Lower lobe of right lung (tissue), 2 donors: Measurements from ENCODE around the gene ATRN. TPM values are rescaled to one million over a fixed set of nuclear protein-coding genes. Genes with fewer than 3 reads are reported as not detected.
"Not testable (repeated sequence)": the region's sequence is repeated elsewhere in the genome, so short reads cannot be mapped to it uniquely, and the experiment has no call there.

Experiments
- ATAC-seq, 2 donors: fragments of 200-7000 bp; cut with Tn5 transposase; one replicate each; pipeline ENCODE4 v1.9.1; 2020 to 2022; ENCODE audit warnings: mild to moderate bottlenecking in 2 of 2, moderate library complexity in 2 of 2
- DNase-seq: peaks from one replicate; pipeline ENCODE4 v3.0.0-alpha.2; 2020
- H3K27ac ChIP-seq: fragments of 200-600 bp; one replicate; pipeline ENCODE4 v1.8.0; 2022
- H3K27me3 ChIP-seq: fragments of 200-600 bp; one replicate; pipeline ENCODE4 v1.8.0; 2022; ENCODE audit warnings: low read depth
- H3K36me3 ChIP-seq: fragments of 200-600 bp; one replicate; pipeline ENCODE4 v1.8.0; 2022; ENCODE audit warnings: mild to moderate bottlenecking
- H3K4me1 ChIP-seq: fragments of 200-600 bp; one replicate; pipeline ENCODE4 v1.8.0; 2022
- H3K4me3 ChIP-seq: fragments of 200-600 bp; one replicate; pipeline ENCODE4 v1.8.0; 2022; ENCODE audit warnings: mild to moderate bottlenecking
- H3K9me3 ChIP-seq: fragments of 200-600 bp; one replicate; pipeline ENCODE4 v1.8.0; 2022
- intact Hi-C: fragments of 100-400 bp; cut with DNase I; formaldehyde crosslinking; loops from one replicate; pipeline ENCODE4 v1.11.0; 2022
- total RNA-seq: library from RNA; stranded (reverse); fragmentation: NEBNext Ultra II Directional; extraction: Animal tissue kit (Norgen Biotek cat#: 25700); gene quantifications from one replicate; pipeline ENCODE4 v1.2.1, GENCODE V29; 2021
- TF ChIP-seq, protein P1 (sequence below): fragments of 200-600 bp; IDR thresholded peaks from one replicate; pipeline ENCODE4 v1.8.0; 2022; ENCODE audit warnings: antibody characterized with exemption, mild to moderate bottlenecking
- donor health status: DM: no; HTN: yes; CAD: no; lungs with severe emphysema.

ATRN gene
- total RNA-seq, 1 donor from 2014 or later = 29.2 TPM

DNA sequence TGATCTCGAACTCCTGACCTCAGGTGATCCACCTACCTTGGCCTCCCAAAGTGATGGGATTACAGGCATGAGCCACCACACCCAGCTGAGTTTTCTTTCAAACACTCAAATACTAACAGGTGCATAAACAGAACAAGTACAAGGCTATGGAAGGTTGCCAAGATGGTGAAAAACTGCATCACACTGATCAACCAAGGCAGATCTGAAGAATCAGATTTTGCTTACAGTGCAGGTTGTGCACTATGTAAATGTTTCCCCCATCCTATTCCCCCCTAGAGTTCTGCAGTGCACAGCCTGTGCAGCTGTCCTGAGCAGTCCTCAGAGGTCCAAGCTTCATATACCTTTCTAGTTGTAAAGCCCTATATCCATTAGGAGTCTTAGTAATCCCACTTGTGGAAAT, 119.3 kb downstream of the ATRN start:
- no peaks in the 10 kb centered on the region for H3K9me3 ChIP-seq
- TF ChIP-seq, protein P1, sequence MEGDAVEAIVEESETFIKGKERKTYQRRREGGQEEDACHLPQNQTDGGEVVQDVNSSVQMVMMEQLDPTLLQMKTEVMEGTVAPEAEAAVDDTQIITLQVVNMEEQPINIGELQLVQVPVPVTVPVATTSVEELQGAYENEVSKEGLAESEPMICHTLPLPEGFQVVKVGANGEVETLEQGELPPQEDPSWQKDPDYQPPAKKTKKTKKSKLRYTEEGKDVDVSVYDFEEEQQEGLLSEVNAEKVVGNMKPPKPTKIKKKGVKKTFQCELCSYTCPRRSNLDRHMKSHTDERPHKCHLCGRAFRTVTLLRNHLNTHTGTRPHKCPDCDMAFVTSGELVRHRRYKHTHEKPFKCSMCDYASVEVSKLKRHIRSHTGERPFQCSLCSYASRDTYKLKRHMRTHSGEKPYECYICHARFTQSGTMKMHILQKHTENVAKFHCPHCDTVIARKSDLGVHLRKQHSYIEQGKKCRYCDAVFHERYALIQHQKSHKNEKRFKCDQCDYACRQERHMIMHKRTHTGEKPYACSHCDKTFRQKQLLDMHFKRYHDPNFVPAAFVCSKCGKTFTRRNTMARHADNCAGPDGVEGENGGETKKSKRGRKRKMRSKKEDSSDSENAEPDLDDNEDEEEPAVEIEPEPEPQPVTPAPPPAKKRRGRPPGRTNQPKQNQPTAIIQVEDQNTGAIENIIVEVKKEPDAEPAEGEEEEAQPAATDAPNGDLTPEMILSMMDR = no peak
- ATAC-seq (no peak), DNase-seq (no peak)
- intact Hi-C loops = no loop called here
- no peak overlapping the region for H3K27ac ChIP-seq
- H3K27me3 ChIP-seq = no peaks in the 10 kb centered on the region
- H3K36me3 ChIP-seq = peaks cover 56% of the 10 kb centered on the region
- no peaks in the 10 kb centered on the region for H3K4me1 ChIP-seq
- no peak overlapping the region for H3K4me3 ChIP-seq

DNA sequence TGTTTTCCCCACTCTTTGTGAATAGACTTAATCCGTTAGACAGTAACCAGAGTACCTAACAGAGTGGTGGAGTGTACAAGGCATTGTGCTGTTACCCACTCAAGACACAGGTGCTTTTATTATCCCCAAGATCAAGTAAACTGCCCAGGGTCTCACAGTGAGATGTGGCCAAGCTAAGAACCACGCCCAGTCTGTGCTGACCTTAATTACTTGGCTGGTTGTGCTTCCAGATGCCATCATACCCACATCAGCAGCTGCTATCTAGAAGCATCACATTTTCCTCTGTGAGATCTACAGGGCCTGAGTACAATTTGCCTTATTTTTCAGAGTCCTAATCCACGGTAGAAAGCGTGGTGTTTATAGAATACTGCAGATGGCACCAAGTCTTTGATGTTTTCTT, 122.1 kb downstream of the ATRN start:
- Histone ChIP-seq H3K4me3 (no peak overlapping the region), H3K27me3 (no peaks in the 10 kb centered on the region), H3K36me3 (peaks cover 62% of the 10 kb centered on the region), H3K4me1 (peaks cover 4% of the 10 kb centered on the region), H3K27ac (no peak overlapping the region), H3K9me3 (no peaks in the 10 kb centered on the region)
- TF ChIP-seq, protein P1 = no peak
- no peak for DNase-seq
- no peak for ATAC-seq
- intact Hi-C loops = no loop called here

DNA sequence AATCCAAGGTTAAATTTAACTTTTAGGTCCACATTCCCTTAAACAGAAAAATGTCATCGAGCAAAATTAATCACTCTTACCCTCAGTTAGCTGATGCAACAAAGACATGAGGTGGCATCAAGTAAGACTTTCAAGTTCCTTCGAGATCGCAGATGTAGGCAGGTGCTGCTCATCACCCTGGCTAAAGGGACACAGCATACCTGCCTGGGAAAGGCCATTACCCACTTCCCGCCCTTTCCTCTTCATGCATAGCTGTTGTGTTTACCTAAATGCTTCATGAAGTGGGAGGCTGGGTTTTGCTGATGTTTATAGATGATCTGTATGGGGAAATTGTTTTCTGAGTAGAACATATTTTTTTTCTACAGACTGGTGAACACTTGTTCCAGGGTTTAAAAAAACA, 124.7 kb downstream of the ATRN start:
- Histone ChIP-seq H3K27ac (no peak overlapping the region), H3K9me3 (no peaks in the 10 kb centered on the region), H3K27me3 (no peaks in the 10 kb centered on the region), H3K4me3 (no peak overlapping the region), H3K4me1 (peaks cover 4% of the 10 kb centered on the region), H3K36me3 (peaks cover 80% of the 10 kb centered on the region)
- TF ChIP-seq, protein P1 = no peak
- peak; percentile 55 to 79 for ATAC-seq
- no peak for DNase-seq
- intact Hi-C loops = no loop called here

DNA sequence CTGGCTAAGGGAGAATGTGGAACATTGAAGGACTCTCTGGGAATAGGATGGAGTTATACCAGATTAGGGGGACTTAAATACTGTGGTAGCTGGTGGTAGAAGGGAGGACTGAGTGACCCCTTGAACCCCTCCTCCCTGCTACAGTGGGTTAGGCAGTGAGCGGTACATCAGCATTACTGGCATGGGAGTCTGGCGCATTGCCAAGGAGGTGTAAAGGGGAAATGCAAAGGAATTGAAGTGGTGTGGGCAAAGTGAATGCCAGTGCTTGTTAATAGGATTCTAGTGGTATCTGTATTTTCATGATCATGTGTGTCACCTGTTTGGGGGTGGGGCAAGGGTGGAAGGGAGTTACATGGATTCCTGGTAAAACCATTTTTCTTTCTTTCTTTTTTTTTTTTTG, 132.3 kb downstream of the ATRN start:
- Histone ChIP-seq H3K36me3 (peaks cover 58% of the 10 kb centered on the region), H3K27ac (no peak overlapping the region), H3K27me3 (no peaks in the 10 kb centered on the region), H3K4me3 (no peak overlapping the region), H3K9me3 (no peaks in the 10 kb centered on the region), H3K4me1 (no peaks in the 10 kb centered on the region)
- intact Hi-C loops = no loop called here
- ATAC-seq (no peak), DNase-seq (no peak)
- TF ChIP-seq, protein P1 = no peak

DNA sequence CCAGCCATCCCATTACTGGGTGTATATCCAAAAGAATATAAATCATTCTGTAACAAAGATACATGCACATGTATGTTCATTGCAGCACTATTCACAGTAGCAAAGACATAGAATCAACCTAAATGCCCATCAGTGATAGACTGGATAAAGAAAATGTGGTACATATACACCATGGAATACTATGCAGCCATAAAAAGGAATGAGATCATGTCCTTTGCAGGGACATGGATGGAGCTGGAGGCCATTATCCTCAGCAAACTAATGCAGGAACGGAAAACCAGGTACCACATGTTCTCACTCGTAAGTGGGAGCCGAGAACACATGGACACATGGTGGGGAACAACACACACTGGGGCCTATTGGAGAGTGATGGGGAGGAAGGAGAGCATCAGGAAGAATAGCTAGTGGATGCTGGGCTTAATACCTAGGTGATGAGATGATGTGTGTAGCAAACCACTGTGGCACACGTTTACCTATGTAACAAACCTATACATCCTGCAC, 134.6 kb downstream of the ATRN start:
- H3K27me3 ChIP-seq, H3K4me1 ChIP-seq, DNase-seq, H3K27ac ChIP-seq, H3K9me3 ChIP-seq, H3K4me3 ChIP-seq, intact Hi-C loops, ATAC-seq: not testable (repeated sequence)
- peaks cover 42% of the 10 kb centered on the region for H3K36me3 ChIP-seq

DNA sequence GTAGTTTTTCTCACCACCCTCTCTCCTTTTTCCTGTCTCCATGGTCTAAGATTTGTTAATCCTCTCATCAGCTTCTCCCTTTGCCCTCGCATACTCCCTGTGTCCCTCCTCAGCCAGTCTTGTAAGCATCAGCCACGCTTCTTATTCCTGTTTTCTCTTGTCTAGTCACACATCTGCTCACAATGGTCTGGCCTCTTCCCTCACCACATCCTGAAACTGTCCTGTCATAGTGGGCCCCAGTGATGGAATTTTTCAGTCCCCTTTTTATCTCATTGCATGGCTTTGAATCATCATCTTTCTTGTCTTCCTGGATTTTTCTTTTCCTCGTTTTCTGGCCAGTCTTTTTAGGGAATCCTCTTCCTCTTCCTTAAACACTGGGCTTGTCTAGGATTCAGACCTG, 135.2 kb downstream of the ATRN start:
- no peak for DNase-seq
- Histone ChIP-seq H3K27me3 (no peaks in the 10 kb centered on the region), H3K36me3 (peaks cover 40% of the 10 kb centered on the region), H3K27ac (no peak overlapping the region), H3K4me1 (no peaks in the 10 kb centered on the region), H3K9me3 (no peaks in the 10 kb centered on the region), H3K4me3 (no peak overlapping the region)
- ATAC-seq = no peak
- intact Hi-C loops = no loop called here
- TF ChIP-seq, protein P1 = no peak
